HL-60 (cell line): Measurements from ENCODE around the gene SPTB.

Experiments
- DNase-seq, 2 experiments: peaks; one replicate each; pipeline ENCODE4 v3.0.0-alpha.2; 2010 to 2020; ENCODE audit warnings: low read depth in 1 of 2, low spot score in 1 of 2
- H3K27ac ChIP-seq: fragments of 250-450 bp; sonication (Bioruptor Pico); replicated peaks from 2 replicates; pipeline ENCODE4 v1.5.1; 2020; ENCODE audit warnings: mild to moderate bottlenecking, moderate library complexity
- H3K27me3 ChIP-seq: fragments of 250-450 bp; sonication (Bioruptor Pico); 2 replicates; pipeline ENCODE4 v1.5.1; 2021; ENCODE audit warnings: mild to moderate bottlenecking, moderate library complexity; ENCODE audit not compliant: insufficient read depth, poor library complexity, severe bottlenecking
- H3K4me3 ChIP-seq: replicated peaks from 2 replicates; pipeline ENCODE4 v1.5.1; 2011; ENCODE audit warnings: mild to moderate bottlenecking, control low read depth, low read length; ENCODE audit not compliant: insufficient read depth
- GABPA ChIP-seq: IDR thresholded peaks from 2 replicates; pipeline ENCODE4 v1.6.1; 2012; ENCODE audit warnings: low read depth
- POLR2AphosphoS5 ChIP-seq: IDR thresholded peaks from 2 replicates; pipeline ENCODE4 v1.6.1; 2012; ENCODE audit warnings: low read depth
- SPI1 ChIP-seq: IDR thresholded peaks from 2 replicates; pipeline ENCODE4 v1.6.1; 2012; ENCODE audit warnings: low read depth, mild to moderate bottlenecking, borderline replicate concordance
- TF ChIP-seq, protein P1 (sequence below): IDR thresholded peaks from 2 replicates; pipeline ENCODE4 v1.6.1; 2012; ENCODE audit warnings: low read depth; ENCODE audit not compliant: insufficient replicate concordance
- TF ChIP-seq, protein P2 (sequence below): IDR thresholded peaks from one replicate; pipeline ENCODE4 v1.5.1; 2011; ENCODE audit warnings: low read length, control low read depth, inconsistent platforms; ENCODE audit not compliant: insufficient read depth

Gene SPTB

DNA sequence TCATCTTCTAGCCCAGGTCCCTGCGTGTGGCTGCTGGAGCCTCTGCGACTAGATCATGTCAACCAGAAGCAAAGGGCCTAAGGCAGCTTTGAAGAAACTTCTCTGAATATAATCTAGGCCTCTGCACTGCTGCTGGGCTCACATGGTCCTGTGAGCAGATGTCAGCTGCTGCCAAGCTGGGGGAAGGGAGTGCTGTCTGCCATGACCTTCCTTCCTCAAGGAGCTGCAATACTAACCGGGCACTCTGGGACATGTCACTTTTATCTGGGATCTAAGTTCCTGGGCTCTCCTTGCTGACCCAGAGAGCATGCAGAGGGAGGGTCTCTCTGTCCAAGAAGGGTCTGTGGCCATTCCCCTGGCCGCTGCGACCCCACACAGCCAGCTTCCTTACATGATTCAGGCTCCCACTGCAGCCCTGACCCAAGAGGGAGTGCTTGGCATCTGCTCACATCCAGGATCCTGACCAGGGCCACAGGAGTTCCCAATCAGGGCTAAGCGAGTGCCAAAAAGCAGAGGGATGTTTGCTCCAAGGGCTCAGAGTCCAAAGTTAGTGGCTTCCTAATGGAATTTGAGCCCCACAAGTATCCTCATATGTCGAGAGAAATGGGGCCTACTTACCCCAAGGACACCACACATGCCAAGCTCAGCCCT, 101.5 kb downstream of the SPTB start:
- Histone ChIP-seq H3K4me3 (no peak overlapping the region), H3K27ac (no peak overlapping the region), H3K27me3 (no peaks in the 10 kb centered on the region)
- no peak for DNase-seq
- TF ChIP-seq, protein P1, sequence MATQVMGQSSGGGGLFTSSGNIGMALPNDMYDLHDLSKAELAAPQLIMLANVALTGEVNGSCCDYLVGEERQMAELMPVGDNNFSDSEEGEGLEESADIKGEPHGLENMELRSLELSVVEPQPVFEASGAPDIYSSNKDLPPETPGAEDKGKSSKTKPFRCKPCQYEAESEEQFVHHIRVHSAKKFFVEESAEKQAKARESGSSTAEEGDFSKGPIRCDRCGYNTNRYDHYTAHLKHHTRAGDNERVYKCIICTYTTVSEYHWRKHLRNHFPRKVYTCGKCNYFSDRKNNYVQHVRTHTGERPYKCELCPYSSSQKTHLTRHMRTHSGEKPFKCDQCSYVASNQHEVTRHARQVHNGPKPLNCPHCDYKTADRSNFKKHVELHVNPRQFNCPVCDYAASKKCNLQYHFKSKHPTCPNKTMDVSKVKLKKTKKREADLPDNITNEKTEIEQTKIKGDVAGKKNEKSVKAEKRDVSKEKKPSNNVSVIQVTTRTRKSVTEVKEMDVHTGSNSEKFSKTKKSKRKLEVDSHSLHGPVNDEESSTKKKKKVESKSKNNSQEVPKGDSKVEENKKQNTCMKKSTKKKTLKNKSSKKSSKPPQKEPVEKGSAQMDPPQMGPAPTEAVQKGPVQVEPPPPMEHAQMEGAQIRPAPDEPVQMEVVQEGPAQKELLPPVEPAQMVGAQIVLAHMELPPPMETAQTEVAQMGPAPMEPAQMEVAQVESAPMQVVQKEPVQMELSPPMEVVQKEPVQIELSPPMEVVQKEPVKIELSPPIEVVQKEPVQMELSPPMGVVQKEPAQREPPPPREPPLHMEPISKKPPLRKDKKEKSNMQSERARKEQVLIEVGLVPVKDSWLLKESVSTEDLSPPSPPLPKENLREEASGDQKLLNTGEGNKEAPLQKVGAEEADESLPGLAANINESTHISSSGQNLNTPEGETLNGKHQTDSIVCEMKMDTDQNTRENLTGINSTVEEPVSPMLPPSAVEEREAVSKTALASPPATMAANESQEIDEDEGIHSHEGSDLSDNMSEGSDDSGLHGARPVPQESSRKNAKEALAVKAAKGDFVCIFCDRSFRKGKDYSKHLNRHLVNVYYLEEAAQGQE = no peak
- no peak for TF ChIP-seq SPI1
- no peak for TF ChIP-seq GABPA

DNA sequence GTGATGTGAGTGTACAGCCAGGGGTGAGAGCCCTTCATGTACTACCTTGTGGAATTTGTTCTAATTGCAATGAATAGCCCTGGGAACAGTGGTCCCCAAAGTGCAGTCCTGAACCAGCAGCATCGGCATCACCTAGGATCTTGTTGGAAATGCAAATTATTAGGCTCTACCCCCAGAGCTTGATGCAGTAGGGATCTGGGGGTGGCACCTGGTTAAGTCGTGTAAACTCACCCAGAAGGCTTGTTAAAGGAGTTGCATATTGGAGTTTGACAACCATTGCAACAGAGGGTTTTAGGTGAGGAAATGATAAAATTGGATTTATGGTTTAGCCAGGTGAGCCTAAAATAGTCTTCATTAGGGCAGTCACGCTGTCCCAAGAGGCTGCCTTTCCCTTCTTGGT, 102.2 kb downstream of the SPTB start:
- no peak for DNase-seq
- Histone ChIP-seq H3K4me3 (no peak overlapping the region), H3K27ac (no peak overlapping the region), H3K27me3 (no peaks in the 10 kb centered on the region)
- TF ChIP-seq, protein P2, sequence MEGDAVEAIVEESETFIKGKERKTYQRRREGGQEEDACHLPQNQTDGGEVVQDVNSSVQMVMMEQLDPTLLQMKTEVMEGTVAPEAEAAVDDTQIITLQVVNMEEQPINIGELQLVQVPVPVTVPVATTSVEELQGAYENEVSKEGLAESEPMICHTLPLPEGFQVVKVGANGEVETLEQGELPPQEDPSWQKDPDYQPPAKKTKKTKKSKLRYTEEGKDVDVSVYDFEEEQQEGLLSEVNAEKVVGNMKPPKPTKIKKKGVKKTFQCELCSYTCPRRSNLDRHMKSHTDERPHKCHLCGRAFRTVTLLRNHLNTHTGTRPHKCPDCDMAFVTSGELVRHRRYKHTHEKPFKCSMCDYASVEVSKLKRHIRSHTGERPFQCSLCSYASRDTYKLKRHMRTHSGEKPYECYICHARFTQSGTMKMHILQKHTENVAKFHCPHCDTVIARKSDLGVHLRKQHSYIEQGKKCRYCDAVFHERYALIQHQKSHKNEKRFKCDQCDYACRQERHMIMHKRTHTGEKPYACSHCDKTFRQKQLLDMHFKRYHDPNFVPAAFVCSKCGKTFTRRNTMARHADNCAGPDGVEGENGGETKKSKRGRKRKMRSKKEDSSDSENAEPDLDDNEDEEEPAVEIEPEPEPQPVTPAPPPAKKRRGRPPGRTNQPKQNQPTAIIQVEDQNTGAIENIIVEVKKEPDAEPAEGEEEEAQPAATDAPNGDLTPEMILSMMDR = no peak
- TF ChIP-seq SPI1 = no peak

DNA sequence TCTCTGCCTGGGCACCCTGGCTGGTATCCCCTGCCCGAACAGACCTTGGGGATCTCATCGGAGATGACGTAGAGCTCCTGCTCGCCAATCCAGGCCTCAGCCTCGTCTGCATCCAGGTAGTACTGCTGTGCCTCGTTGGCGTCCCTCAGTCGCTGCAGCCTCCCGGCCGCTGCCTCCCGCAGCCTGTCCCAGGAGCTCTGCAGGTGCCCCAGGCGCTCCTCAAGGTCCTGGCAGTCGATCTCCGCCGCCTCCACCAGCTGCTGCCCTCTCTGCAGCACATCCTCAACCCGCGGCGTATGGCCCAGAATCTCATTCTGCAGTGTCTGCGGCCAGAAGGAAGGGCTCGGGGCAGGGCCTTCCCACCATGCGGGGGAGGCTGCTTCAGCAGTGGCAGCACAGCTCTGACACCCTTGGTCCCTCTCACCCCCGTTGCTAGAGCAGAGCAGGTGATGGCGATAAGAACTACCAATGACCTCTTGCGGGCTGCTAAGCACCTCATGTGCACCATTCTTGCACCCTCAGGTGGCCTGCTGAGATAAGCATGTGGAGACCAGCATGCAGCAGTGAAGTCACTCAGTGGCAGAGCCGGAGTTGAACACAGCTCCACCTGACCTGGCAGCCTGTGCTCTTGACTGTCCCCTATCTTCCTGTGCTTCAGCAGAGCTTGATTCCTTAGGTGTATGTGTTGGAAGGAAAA, 104.5 kb downstream of the SPTB start:
- Histone ChIP-seq H3K27ac (no peak overlapping the region), H3K27me3 (no peaks in the 10 kb centered on the region), H3K4me3 (no peak overlapping the region)
- DNase-seq = no peak
- TF ChIP-seq POLR2AphosphoS5 = no peak
- TF ChIP-seq, protein P2 = no peak
- no peak for TF ChIP-seq GABPA
- TF ChIP-seq, protein P1 = no peak
- TF ChIP-seq SPI1 = no peak

DNA sequence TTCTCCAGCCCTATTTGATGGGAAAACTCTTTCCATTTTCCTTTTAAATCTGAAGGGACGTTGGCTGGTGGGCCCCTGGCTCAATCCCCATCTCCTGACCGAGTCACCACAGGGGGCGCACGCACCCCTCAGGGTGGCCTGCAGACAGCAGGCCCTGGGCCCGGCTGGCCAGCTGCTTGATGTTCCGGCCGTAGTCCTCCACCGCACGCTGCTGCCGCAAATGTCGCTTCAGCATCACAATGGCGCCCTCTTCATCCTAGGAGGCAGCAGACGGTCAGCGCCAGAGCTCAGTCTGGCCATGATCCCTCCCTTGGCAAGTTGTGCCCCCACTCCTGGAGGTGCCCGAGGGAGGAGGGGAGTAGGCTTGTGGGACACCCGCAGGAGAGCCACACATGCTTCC, 105.4 kb downstream of the SPTB start:
- TF ChIP-seq, protein P2 = no peak
- TF ChIP-seq POLR2AphosphoS5 = no peak
- TF ChIP-seq, protein P1 = no peak
- no peak for TF ChIP-seq GABPA
- no peak for TF ChIP-seq SPI1
- no peak overlapping the region for H3K4me3 ChIP-seq
- no peak for DNase-seq
- no peak overlapping the region for H3K27ac ChIP-seq
- H3K27me3 ChIP-seq = no peaks in the 10 kb centered on the region
